IPS DF 4.7 (cell line): ENCODE measurements around the gene SPOCK1.
A peak's percentile ranks its signal among the peaks of the same experiment; 100 is the strongest.

Source experiments
- DNase-seq: peaks from one replicate; pipeline ENCODE4 v3.0.0-alpha.2; 2013; ENCODE audit warnings: low spot score; ENCODE audit errors: extremely low read depth

SPOCK1 gene

GRCh38 chr5:137332296-137332695 lies 166.8 kb downstream of the SPOCK1 start:
- DNase-seq: no peak

DNA sequence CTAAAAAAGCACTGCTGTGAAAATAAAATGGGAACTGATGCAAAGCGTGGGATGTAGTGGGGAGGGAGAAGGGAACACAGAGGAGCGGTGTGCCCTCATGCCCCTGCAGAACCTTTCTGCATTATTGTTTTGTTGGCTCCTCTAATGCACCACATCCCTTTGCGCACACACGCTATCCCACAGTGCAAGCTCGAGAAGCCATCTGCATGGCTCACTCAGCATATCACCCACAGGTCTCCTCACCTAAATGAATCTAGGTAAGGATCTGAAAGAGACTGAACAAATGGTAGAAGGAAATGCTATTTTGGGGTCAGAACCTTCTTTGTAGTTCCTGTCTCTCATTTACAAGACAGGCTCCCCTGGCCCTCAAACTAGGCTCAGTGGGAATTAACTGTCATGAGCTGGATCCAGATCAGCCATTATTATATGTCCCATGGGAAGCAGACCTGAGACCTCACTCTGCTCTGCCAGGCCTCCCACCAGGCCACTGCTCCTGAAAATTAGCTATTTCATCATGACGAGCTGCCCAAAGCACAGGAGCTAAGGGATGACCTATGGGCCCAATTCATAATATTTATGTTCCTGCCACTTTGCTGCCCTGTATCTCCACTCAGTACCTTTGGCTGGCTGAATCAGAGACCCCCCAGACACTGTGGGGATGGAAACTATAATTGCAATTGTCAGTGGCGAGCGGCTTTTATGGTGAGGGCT lies 169.4 kb downstream of the SPOCK1 start:
- DNase-seq: no peak

DNA sequence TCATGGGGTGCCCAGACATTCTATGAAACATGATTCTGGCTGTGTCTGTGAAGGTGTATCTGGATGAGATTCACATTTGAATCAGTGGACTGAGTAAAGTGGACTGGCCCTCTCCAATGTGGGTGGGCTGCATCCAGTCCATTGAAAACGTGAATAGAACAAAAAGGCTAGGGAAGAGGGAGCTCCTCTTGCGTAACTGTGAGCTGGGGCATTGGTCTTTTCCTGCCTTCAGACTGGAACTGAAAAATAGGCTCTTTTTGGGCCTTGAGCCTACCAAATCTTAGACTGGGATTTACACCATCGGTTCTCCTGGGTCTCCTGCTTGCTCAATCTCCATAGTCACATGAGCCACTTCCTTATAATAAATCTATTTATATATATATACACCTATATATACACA lies 170.1 kb downstream of the SPOCK1 start:
- no peak for DNase-seq

DNA sequence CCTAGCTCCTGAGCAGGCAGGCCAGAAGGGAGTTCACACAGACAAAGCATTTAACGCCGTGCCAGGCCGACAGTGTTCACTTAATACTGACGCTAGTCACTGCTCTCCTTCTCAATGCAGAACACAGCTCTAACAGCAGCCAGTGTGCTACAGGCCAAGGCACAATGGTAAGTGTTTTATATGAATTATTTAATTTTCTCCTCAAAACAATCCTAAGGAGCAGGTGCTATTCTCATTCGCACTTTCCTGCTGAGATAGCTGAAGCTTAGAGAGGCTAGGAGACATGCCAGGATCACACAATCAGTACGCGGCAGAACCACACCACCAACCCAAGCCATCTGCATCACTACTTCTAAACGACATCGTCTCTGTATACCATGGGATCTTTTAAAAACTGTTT lies 170.7 kb downstream of the SPOCK1 start:
- no peak for DNase-seq

DNA sequence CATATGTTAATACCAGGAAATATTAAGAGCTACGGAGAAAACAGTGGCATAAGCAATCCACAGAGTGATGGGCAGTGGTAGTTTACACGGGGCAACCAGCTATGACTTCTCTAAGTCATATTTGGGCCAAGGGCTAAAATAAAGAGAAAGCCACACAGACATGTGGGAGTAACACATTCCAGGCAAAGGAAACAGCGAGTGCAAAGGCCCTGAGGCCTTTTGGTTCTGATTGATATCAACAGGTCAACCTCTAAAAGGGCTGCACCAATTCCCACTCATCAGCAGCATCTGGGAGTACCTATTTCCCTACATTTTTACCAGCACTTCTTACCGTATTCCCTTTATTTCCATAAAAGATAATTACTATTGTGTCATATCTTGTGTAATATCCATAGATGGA lies 173.4 kb downstream of the SPOCK1 start:
- no peak for DNase-seq

- peak; percentile 53 for DNase-seq
These were observed 178.8 kb downstream of the SPOCK1 start for GRCh38 chr5:137320056-137321045.

GRCh38 chr5:137318027-137318426 lies 181.1 kb downstream of the SPOCK1 start:
- DNase-seq: no peak

DNA sequence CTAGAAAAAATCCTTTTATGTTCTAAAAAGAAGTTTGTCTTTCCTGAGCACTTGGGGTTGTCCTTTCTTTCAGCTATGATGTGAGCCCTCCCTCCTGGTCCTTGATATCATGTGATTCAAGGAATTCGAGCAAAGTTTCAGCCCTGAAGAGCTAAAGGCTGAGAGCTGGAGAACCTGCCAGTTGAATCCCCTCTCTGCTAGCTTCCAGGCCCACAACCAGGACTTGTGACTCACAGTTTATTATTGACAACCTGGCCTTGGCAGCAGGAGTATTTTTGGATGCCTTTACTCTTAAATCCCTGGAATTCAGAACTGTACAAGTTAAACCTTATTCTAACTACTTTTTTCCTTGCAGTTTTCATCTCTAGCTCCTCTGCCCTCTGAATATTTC lies 182.8 kb downstream of the SPOCK1 start:
- DNase-seq: no peak

DNA sequence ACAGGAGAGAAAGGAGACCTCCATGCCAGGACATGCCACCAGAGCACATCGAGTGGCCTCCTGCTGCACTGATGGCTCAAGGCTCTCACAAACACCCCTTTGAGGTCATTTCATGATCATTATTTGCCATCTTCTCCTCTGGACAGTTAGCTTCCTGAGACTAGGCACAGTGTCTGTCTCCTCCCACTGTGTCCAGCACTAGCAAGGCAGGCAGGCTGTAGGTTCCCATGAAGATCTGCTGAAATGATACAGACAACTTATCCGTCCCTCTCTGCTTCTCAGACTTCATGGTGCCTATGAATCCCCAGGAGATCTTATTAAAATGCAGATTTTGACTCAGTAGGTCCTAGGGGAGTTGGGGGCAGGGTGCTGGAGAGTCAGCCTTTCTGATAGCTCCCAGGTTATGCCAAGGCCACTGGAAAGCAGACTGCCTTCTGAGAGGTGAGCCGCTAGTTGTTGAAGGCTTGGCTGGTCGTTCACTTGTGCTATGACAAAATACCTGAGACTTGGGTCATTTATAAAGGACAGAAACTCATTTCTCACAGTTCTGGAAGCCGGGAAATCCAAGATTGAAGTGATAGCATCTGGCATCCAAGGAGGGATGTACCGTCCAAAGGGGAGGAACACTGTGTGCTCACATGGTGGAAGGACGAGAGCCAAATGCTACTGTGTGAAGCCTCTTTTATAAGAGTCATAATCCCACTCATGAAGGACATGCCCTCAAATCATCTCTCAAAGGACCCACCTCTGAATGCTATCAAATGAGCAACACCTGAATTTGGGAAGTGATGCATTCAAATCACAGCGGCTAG lies 183.4 kb downstream of the SPOCK1 start:
- no peak for DNase-seq

DNA sequence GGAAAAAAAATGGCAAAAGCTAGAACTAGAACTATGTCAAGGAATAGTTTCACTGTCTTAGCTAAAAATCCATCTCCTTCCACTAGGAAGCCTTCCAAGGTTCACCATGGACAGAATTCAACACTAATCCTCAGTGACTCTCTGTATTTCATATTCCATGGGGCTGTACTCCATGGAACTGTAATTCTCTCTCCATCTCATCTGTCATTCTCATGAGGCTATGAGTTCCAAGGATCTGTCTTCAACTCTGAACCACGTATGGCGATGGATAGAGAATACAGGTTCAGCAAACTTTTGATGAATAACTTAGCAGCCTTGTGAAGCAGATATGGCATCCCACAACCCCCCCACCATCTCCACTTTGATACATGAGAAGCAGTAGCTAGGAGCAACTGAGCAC lies 184.0 kb downstream of the SPOCK1 start:
- no peak for DNase-seq

- no peak for DNase-seq
These were observed 185.5 kb downstream of the SPOCK1 start for GRCh38 chr5:137313526-137314175.

DNA sequence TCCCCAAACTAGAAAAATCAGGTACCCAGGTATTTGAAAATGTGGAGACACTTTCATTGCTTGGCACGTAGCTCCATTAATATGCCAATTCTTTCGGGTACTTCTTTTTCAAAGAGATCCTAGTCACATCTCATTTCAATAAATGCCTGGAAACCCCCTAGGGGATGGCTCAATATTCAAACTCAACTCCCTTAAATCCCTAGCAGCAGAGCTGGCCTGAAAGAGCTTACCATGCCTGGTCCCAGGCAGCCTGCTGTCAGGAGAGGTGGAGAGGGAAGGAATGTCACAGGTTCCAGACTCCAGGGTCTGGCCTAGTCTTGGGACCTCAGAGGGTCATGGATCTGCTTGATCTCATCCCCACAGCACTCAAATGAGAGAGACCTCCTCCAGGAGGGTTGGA lies 187.1 kb downstream of the SPOCK1 start:
- no peak for DNase-seq

GRCh38 chr5:137310051-137310730 lies 188.9 kb downstream of the SPOCK1 start:
- no peak for DNase-seq

GRCh38 chr5:137309290-137309689 lies 189.8 kb downstream of the SPOCK1 start:
- DNase-seq: no peak

- DNase-seq: no peak
These were observed 190.8 kb downstream of the SPOCK1 start for GRCh38 chr5:137308311-137308710.

- DNase-seq: no peak
These were observed 192.2 kb downstream of the SPOCK1 start for GRCh38 chr5:137306903-137307302.

DNA sequence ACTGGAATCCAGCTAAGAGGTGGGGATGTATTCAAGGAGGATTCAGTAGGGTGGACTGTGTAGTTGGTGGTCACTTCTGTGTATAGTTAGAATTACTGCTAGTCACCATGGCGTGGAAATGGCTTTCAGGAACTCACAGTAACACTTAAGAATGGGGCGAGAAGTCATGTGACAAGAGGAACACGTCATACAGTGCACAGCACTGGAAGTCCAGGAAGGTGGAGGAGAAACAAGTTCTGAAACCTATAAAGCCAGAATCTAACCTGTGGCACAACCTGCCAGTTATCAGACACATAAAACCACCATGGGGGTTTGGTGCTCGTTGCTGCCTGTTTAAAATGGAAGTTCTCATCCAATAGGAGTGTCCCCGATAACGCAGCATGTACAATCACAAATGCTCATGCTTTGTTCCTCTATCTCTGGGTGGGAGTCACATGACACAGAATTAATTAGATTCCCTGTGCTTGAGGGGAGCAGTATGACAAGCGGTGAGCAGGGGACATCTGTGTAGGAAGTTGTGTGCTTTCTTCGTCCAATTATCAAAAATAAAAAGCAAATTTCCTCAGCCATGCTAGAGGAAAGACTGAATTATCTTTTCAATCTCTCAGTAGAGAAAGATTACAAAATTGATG lies 193.0 kb downstream of the SPOCK1 start:
- DNase-seq: no peak

DNA sequence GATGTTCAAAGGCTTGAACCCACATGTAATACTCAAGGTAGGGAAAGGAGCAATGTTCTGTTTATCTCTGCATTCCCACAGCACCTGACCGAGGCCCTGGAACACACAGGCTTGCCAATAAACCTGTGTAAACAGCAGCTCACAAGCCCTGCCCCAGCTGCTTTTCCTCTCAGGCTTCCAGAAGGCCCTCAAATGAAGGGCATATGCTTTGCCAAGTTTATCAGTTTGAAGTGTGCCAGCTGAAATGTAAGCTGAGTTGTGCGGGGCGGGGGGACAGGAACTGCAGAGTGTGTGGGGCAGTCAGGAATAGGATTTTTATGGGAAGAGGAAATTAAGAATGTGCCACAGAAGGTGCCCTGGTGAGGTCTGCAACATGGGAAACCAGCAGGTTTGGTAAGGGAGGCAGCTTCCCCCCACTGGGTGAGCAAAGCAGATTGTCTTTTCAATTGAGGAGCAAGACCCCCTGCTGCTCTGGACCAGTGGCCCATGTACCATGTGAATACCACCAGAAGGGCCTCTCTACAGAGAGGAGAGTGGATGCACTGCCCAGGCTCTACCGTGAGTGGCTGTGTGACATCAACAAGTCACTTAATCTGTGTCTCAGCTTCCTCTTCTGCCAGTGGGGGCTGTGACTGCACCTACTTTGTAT lies 194.8 kb downstream of the SPOCK1 start:
- DNase-seq: no peak

- DNase-seq: no peak
These were observed 195.6 kb downstream of the SPOCK1 start for GRCh38 chr5:137303509-137303908.
